H1 (cell line): ENCODE measurements around the gene ARL3. TPM values are rescaled to one million over a fixed set of nuclear protein-coding genes. Genes with fewer than 3 reads are reported as not detected.

ENCODE experiments used
- CTCF ChIA-PET: fragments of 300-600 bp; sonication (Branson Sonifier 250); formaldehyde crosslinking; loops from one replicate; lab custom pipeline; 2021; ENCODE audit not compliant: partially characterized antibody; lab: Charles Lee
- POLR2A ChIA-PET: fragments of 300-600 bp; sonication (Branson Sonifier 250); formaldehyde crosslinking; loops from one replicate; lab custom pipeline; 2021; ENCODE audit warnings: inconsistent platforms; ENCODE audit not compliant: partially characterized antibody; lab: Charles Lee
- DNase-seq, 2 experiments: peaks; one replicate each; pipeline versions ENCODE4 v3.0.0 to v3.0.0-alpha.2; 2010 to 2022; ENCODE audit warnings: low spot score in 2 of 2, low read depth in 1 of 2, mixed read lengths in 1 of 2
- FAIRE-seq: peaks from 2 replicates; lab custom pipeline; 2011; peaks lifted over from hg19 to GRCh38; lab: Jason Lieb, UNC
- H2AFZ ChIP-seq: 2 replicates; pipeline ENCODE4 v1.8.1; 2012; ENCODE audit warnings: low read length, inconsistent platforms
- H2AK5ac ChIP-seq: 2 replicates; pipeline ENCODE4 v1.6.1; 2013; ENCODE audit warnings: low read depth, low read length
- H2BK120ac ChIP-seq: replicated peaks from 2 replicates; pipeline ENCODE3; 2013; ENCODE audit warnings: low read depth, low read length, inconsistent platforms
- H2BK12ac ChIP-seq: 2 replicates; pipeline ENCODE4 v1.6.1; 2013; ENCODE audit warnings: low read depth, low read length
- H2BK15ac ChIP-seq: 2 replicates; pipeline ENCODE4 v1.6.1; 2013; ENCODE audit warnings: low read length
- H2BK20ac ChIP-seq: 2 replicates; pipeline ENCODE4 v1.6.1; 2013; ENCODE audit warnings: low read length
- H2BK5ac ChIP-seq: 2 replicates; pipeline ENCODE4 v1.6.1; 2013; ENCODE audit warnings: low read depth, low read length
- H3K14ac ChIP-seq: 2 replicates; pipeline ENCODE4 v1.6.1; 2013; ENCODE audit warnings: inconsistent platforms; ENCODE audit not compliant: insufficient read length
- H3K18ac ChIP-seq: 2 replicates; pipeline ENCODE4 v1.6.1; 2013; ENCODE audit warnings: low read length; ENCODE audit errors: extremely low read depth
- H3K23ac ChIP-seq: 2 replicates; pipeline ENCODE4 v1.6.1; 2013; ENCODE audit warnings: inconsistent platforms; ENCODE audit not compliant: insufficient read length
- H3K23me2 ChIP-seq: 2 replicates; pipeline ENCODE4 v1.6.1; 2013; ENCODE audit warnings: low read depth, low read length
- H3K27ac ChIP-seq: 2 replicates; pipeline ENCODE4 v1.6.1; 2011; ENCODE audit warnings: low read depth, low read length, inconsistent platforms
- H3K27me3 ChIP-seq, 4 experiments: replicated peaks in 1 of 4; 1 replicate in 1 of 4; 2 replicates in 3 of 4; pipeline versions ENCODE4 v1.6.1 to v1.8.1; 2011 to 2013; ENCODE audit warnings: low read length in 3 of 4, mild to moderate bottlenecking in 3 of 4, inconsistent platforms in 2 of 4, mixed read lengths in 2 of 4, moderate library complexity in 1 of 4; ENCODE audit not compliant: control insufficient read depth in 3 of 4, insufficient read depth in 3 of 4; ENCODE audit errors: extremely low read depth in 1 of 4
- H3K36me3 ChIP-seq, 4 experiments: 2 replicates each; pipeline versions ENCODE4 v1.6.1 to v1.8.1; 2011 to 2013; ENCODE audit warnings: mild to moderate bottlenecking in 4 of 4, low read length in 3 of 4, moderate library complexity in 2 of 4, control low read depth in 1 of 4, inconsistent platforms in 1 of 4; ENCODE audit not compliant: insufficient read depth in 4 of 4, control insufficient read depth in 2 of 4
- H3K4ac ChIP-seq: replicated peaks from 2 replicates; pipeline ENCODE3; 2013; ENCODE audit warnings: low read length, low read depth, mixed read lengths, inconsistent platforms; ENCODE audit not compliant: insufficient read length
- H3K4me1 ChIP-seq, 4 experiments: replicated peaks in 1 of 4; 1 replicate in 1 of 4; 2 replicates in 3 of 4; pipeline versions ENCODE4 v1.6.1 to v1.8.1; 2011 to 2013; ENCODE audit warnings: low read length in 3 of 4, inconsistent platforms in 2 of 4, mixed read lengths in 1 of 4; ENCODE audit not compliant: insufficient read depth in 4 of 4, control insufficient read depth in 3 of 4
- H3K4me2 ChIP-seq, 2 experiments: 2 replicates each; pipeline versions ENCODE4 v1.6.1 to v1.8.1; 2011 to 2013; ENCODE audit warnings: low read depth in 2 of 2, low read length in 2 of 2, control low read depth in 1 of 2, inconsistent platforms in 1 of 2, mild to moderate bottlenecking in 1 of 2; ENCODE audit not compliant: insufficient read depth in 1 of 2
- H3K4me3 ChIP-seq, 4 experiments: fragments of 200-600, 300-600 bp in 1 of 4; sonication (generic), shearing (Covaris generic), sonication (Bioruptor Twin) in 1 of 4; 2 replicates each; pipeline versions ENCODE4 v1.5.1 to v1.8.1; 2011 to 2016; ENCODE audit warnings: low read length in 4 of 4, low read depth in 3 of 4, control low read depth in 2 of 4, inconsistent platforms in 2 of 4, mild to moderate bottlenecking in 2 of 4, mixed read lengths in 1 of 4, moderate library complexity in 1 of 4; ENCODE audit not compliant: insufficient read depth in 2 of 4; ENCODE audit errors: extremely low read depth in 1 of 4
- H3K56ac ChIP-seq: replicated peaks from 2 replicates; pipeline ENCODE3; 2013; ENCODE audit warnings: low read depth, mild to moderate bottlenecking, mixed read lengths, low read length, inconsistent platforms; ENCODE audit not compliant: insufficient read length
- H3K79me1 ChIP-seq: 2 replicates; pipeline ENCODE4 v1.6.1; 2013; ENCODE audit warnings: low read depth, low read length, control low read depth
- H3K79me2 ChIP-seq, 2 experiments: 2 replicates each; pipeline versions ENCODE4 v1.6.1 to v1.8.1; 2012 to 2013; ENCODE audit warnings: low read length in 2 of 2, mild to moderate bottlenecking in 2 of 2, inconsistent platforms in 1 of 2; ENCODE audit not compliant: insufficient read depth in 2 of 2, control insufficient read depth in 1 of 2
- H3K9ac ChIP-seq, 4 experiments: replicated peaks in 1 of 4; 1 replicate in 1 of 4; 2 replicates in 3 of 4; pipeline versions ENCODE4 v1.6.1 to v1.8.1; 2011 to 2013; ENCODE audit warnings: low read depth in 3 of 4, low read length in 3 of 4, control low read depth in 2 of 4, mild to moderate bottlenecking in 2 of 4, moderate library complexity in 2 of 4, inconsistent platforms in 1 of 4; ENCODE audit errors: extremely low read depth in 1 of 4
- H3K9me3 ChIP-seq, 2 experiments: 2 replicates each; pipeline versions ENCODE4 v1.6.1 to v1.8.1; 2012 to 2013; ENCODE audit warnings: mild to moderate bottlenecking in 2 of 2, moderate library complexity in 2 of 2, control low read depth in 1 of 2, inconsistent platforms in 1 of 2, low read depth in 1 of 2, low read length in 1 of 2, mixed read lengths in 1 of 2; ENCODE audit not compliant: insufficient read depth in 2 of 2
- H4K20me1 ChIP-seq, 2 experiments: replicated peaks in 1 of 2; 2 replicates each; pipeline versions ENCODE3 to v1.8.1; 2011 to 2013; ENCODE audit warnings: inconsistent platforms in 2 of 2, low read length in 2 of 2, mild to moderate bottlenecking in 1 of 2; ENCODE audit not compliant: insufficient read depth in 2 of 2, control insufficient read depth in 1 of 2
- H4K5ac ChIP-seq: 2 replicates; pipeline ENCODE4 v1.6.1; 2013; ENCODE audit warnings: low read length, low read depth, mixed read lengths, inconsistent platforms; ENCODE audit not compliant: insufficient read length
- H4K8ac ChIP-seq: 2 replicates; pipeline ENCODE4 v1.8.0; 2013; ENCODE audit warnings: mild to moderate bottlenecking, moderate library complexity, low read length, inconsistent platforms; ENCODE audit not compliant: insufficient read depth; ENCODE audit errors: extremely low read depth
- H4K91ac ChIP-seq: replicated peaks from 2 replicates; pipeline ENCODE3; 2013; ENCODE audit warnings: low read length, mixed read lengths, inconsistent platforms; ENCODE audit not compliant: insufficient read length
- BACH1 ChIP-seq: IDR thresholded peaks from 2 replicates; pipeline ENCODE4 v1.6.1; 2012; ENCODE audit warnings: low read length, improper control_type of control experiment
- BRCA1 ChIP-seq: IDR thresholded peaks from 2 replicates; pipeline ENCODE4 v1.6.1; 2012; ENCODE audit warnings: low read depth, low read length, improper control_type of control experiment
- CBX8 ChIP-seq: fragments of 300-800, 300-1000 bp; sonication (generic); IDR thresholded peaks from 2 replicates; pipeline ENCODE4 v1.7.1; 2016; ENCODE audit warnings: low read depth, low read length, borderline replicate concordance
- GABPA ChIP-seq: IDR thresholded peaks from 2 replicates; pipeline ENCODE4 v1.6.1; 2011; ENCODE audit warnings: mild to moderate bottlenecking, low read length, moderate library complexity, borderline replicate concordance; ENCODE audit not compliant: insufficient read depth
- GTF2F1 ChIP-seq: IDR thresholded peaks from 2 replicates; pipeline ENCODE4 v1.6.1; 2012; ENCODE audit warnings: low read depth, low read length, improper control_type of control experiment, borderline replicate concordance
- HDAC2 ChIP-seq, 2 experiments: fragments of 300-600 bp in 1 of 2; sonication (generic) in 1 of 2; IDR thresholded peaks; 2 replicates each; pipeline ENCODE4 v1.6.1; 2011 to 2012; ENCODE audit warnings: low read depth in 2 of 2, low read length in 2 of 2, mild to moderate bottlenecking in 2 of 2, moderate library complexity in 2 of 2, borderline replicate concordance in 1 of 2, inconsistent platforms in 1 of 2
- NANOG ChIP-seq: IDR thresholded peaks from 2 replicates; pipeline ENCODE4 v1.6.1; 2011; ENCODE audit warnings: low read length, low read depth, mild to moderate bottlenecking, inconsistent platforms; ENCODE audit not compliant: insufficient read depth, poor library complexity, severe bottlenecking
- POU5F1 ChIP-seq: IDR thresholded peaks from 2 replicates; pipeline ENCODE4 v1.6.1; 2011; ENCODE audit warnings: low read depth, mild to moderate bottlenecking, low read length, moderate library complexity
- RBBP5 ChIP-seq: IDR thresholded peaks from 2 replicates; pipeline ENCODE4 v1.7.1; 2012; ENCODE audit warnings: low read depth, mild to moderate bottlenecking, inconsistent platforms, low read length, moderate library complexity, borderline replicate concordance
- SIRT6 ChIP-seq: IDR thresholded peaks from one replicate; pipeline ENCODE4 v1.7.1; 2012; ENCODE audit warnings: low read length, inconsistent platforms
- TAF1 ChIP-seq: IDR thresholded peaks from 2 replicates; pipeline ENCODE4 v1.6.1; 2011; ENCODE audit warnings: mild to moderate bottlenecking, low read depth, low read length
- TBP ChIP-seq: IDR thresholded peaks from 2 replicates; pipeline ENCODE4 v1.6.1; 2011; ENCODE audit warnings: low read depth, low read length, improper control_type of control experiment
- TCF12 ChIP-seq: IDR thresholded peaks from 2 replicates; pipeline ENCODE4 v1.6.1; 2011; ENCODE audit warnings: low read depth, mild to moderate bottlenecking, low read length
- ZNF274 ChIP-seq: IDR thresholded peaks from 2 replicates; pipeline ENCODE4 v1.7.0; 2012; ENCODE audit warnings: low read length, borderline replicate concordance; ENCODE audit errors: extremely low read depth
- WGBS, 2 experiments: shearing (Covaris generic) in 1 of 2; methylation state at CpG; one replicate each; pipeline versions ENCODE4 v1.1.6 to v1.1.7; 2013 to 2015; ENCODE audit warnings: low lambda C conversion rate in 2 of 2, mixed read lengths in 2 of 2, inconsistent platforms in 1 of 2, low coverage in 1 of 2, missing lambda C conversion rate in 1 of 2; ENCODE audit not compliant: insufficient replicate concordance in 2 of 2, insufficient coverage in 1 of 2, insufficient read length in 1 of 2; ENCODE audit errors: extremely low coverage in 1 of 2, missing lambda C conversion rate in 1 of 2; 5-methylcytosine and 5-hydroxymethylcytosine counted together
- polyA plus RNA-seq, 7 experiments: library from polyadenylated mRNA; depleted of rRNA in 3 of 7; stranded (reverse) in 5 of 7; unstranded in 2 of 7; fragments of >200 nt in 5 of 7; fragments of 200-250 nt in 2 of 7; gene quantifications; 1 replicate in 5 of 7; 2 replicates in 1 of 7; 4 replicates in 1 of 7; pipeline versions ENCODE4 v1.2.1 to v1.2.3, GENCODE V29; 2011 to 2013; ENCODE audit warnings: missing spikeins in 2 of 7, mixed read lengths in 2 of 7
- total RNA-seq: library from RNA; stranded (reverse); fragmentation: NEBNext Ultra II Directional; extraction: Animal tissue kit (Norgen Biotek cat#: 25700); gene quantifications from 2 replicates; pipeline ENCODE4 v1.2.1, GENCODE V29; 2021

Gene ARL3
- total and polyA plus RNA-seq, 2 of the 8 experiments (the other 6 are each of a cell fraction or from before 2014, with no cell fraction given): 8.8 to 16.2 TPM

- no peak for DNase-seq
- ChIA-PET CTCF (interaction anchor here (0.6 to 1.7 kb wide), 8 partner anchors 13 to 206 kb away, joined by 3 to 9 read pairs (median 3); no protein-coding TSS in a partner anchor), POLR2A (interaction anchor here (1.5 to 3.6 kb wide), 4 partner anchors 9 to 18 kb away, joined by 4 to 31 read pairs (median 6); partner anchors contain the start of genes ARL3, SFXN2 and WBP1L)
- H4K8ac ChIP-seq: no peak overlapping the region; the same call in 1 of the 2 replicates
- H4K20me1 ChIP-seq: peaks cover 0 to 3% of the 10 kb centered on the region in 2 experiments
- no peaks in the 10 kb centered on the region for H3K79me1 ChIP-seq
- H3K4me3 ChIP-seq: no peak overlapping the region
- H2BK12ac ChIP-seq: no peak overlapping the region
- H3K79me2 ChIP-seq: no peaks in the 10 kb centered on the region
- no peak overlapping the region for H2BK15ac ChIP-seq
- no peak overlapping the region for H4K5ac ChIP-seq
- H3K23me2 ChIP-seq: no peaks in the 10 kb centered on the region
- H2AK5ac ChIP-seq: no peak overlapping the region
- no peak overlapping the region for H2BK120ac ChIP-seq
- no peak for FAIRE-seq
- H3K14ac ChIP-seq: no peak overlapping the region
- H3K9me3 ChIP-seq: no peaks in the 10 kb centered on the region
- H3K9ac ChIP-seq: no peak overlapping the region
- H2BK20ac ChIP-seq: no peak overlapping the region
- H2BK5ac ChIP-seq: no peak overlapping the region
- H3K27ac ChIP-seq: no peak overlapping the region
- H2AFZ ChIP-seq: no peak overlapping the region
- peaks cover 0 to 3% (median 2%) of the 10 kb centered on the region in 4 experiments; a peak in 3 of 7 replicates for H3K4me1 ChIP-seq
- H4K91ac ChIP-seq: no peak overlapping the region
- no peak overlapping the region for H3K18ac ChIP-seq
- H3K4me2 ChIP-seq: no peak overlapping the region
- peaks cover 20 to 64% (median 40%) of the 10 kb centered on the region in 4 experiments for H3K36me3 ChIP-seq
- H3K56ac ChIP-seq: no peak overlapping the region
- H3K27me3 ChIP-seq: no peaks in the 10 kb centered on the region
- 0% methylated on average over 1 of the region's 1 CpG; no CpG with 5 or more reads in 1 of the 2 experiments for WGBS, 2 experiments
- H3K23ac ChIP-seq: no peak overlapping the region
- no peak overlapping the region for H3K4ac ChIP-seq
- TF ChIP-seq GTF2F1 (no peak), GABPA (no peak), TCF12 (no peak), SIRT6 (no peak), BACH1 (no peak), TAF1 (no peak), TBP (no peak), RBBP5 (no peak), NANOG (no peak), BRCA1 (no peak), HDAC2 (IDR thresholded peaks at IDR 0.05; ENCODE audit: borderline replicate concordance in 1 of 2, low read depth in 2 of 2, low read length in 2 of 2) (no peak), ZNF274 (no peak), CBX8 (no peak), POU5F1 (no peak)
Measured at GRCh38 chr10:102732661-102733060, 18.5 kb upstream of the ARL3 start.
